Raji (cell line): ENCODE measurements around the gene LIFR.

Source experiments
- POLR2A ChIP-seq: IDR thresholded peaks from 2 replicates; pipeline ENCODE4 v1.6.1; 2011; ENCODE audit warnings: low read depth, low read length, control low read depth; ENCODE audit not compliant: insufficient read depth

The LIFR gene

GRCh38 chr5:38562444-38563210, 6.2 kb upstream of the LIFR start:
- no peak for TF ChIP-seq POLR2A

GRCh38 chr5:38559428-38559827, 3.0 kb upstream of the LIFR start:
- TF ChIP-seq POLR2A = no peak

- TF ChIP-seq POLR2A = no peak
Observed at GRCh38 chr5:38557792-38558191, 1.3 kb upstream of the LIFR start.

- no peak for TF ChIP-seq POLR2A
Observed at GRCh38 chr5:38557308-38557710, 863 bp upstream of the LIFR start.

- TF ChIP-seq POLR2A = no peak
Observed at GRCh38 chr5:38556088-38556598, 303 bp downstream of the LIFR start.

- no peak for TF ChIP-seq POLR2A
Observed at GRCh38 chr5:38555354-38556087, 925 bp downstream of the LIFR start.

GRCh38 chr5:38554861-38555260, 1.6 kb downstream of the LIFR start:
- TF ChIP-seq POLR2A = no peak

- TF ChIP-seq POLR2A = no peak
Observed at GRCh38 chr5:38554403-38554802, 2.0 kb downstream of the LIFR start.

GRCh38 chr5:38553001-38553521, 3.4 kb downstream of the LIFR start:
- TF ChIP-seq POLR2A = no peak

GRCh38 chr5:38551030-38552017, 5.1 kb downstream of the LIFR start:
- no peak for TF ChIP-seq POLR2A

GRCh38 chr5:38548064-38548759, 8.2 kb downstream of the LIFR start:
- TF ChIP-seq POLR2A = no peak

GRCh38 chr5:38547257-38547656, 9.2 kb downstream of the LIFR start:
- TF ChIP-seq POLR2A = no peak

GRCh38 chr5:38546691-38547146, 9.7 kb downstream of the LIFR start:
- no peak for TF ChIP-seq POLR2A

- no peak for TF ChIP-seq POLR2A
Observed at GRCh38 chr5:38543886-38544285, 12.6 kb downstream of the LIFR start.
